ENCODE results near the gene SMAD4.

The SMAD4 gene

DNA sequence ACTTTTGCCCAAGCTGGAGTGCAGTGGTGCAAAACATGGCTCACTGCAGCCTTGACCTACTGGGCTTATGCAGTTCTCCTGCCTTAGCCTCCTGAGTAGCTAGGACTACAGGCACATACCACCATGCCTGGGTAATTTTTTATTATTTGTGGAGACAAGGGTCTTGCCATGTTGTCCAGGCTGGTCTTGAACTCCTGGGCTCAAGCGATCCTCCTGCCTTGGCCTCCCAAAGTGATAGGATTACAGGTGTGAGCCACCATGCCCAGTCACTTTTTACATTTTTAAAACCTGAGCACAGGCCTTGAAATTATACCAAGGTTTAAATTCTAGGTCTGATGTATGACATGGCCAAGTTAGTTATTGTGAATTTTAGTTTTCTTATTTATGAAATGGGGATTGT is 18.2 kb downstream of the SMAD4 start:
- no peak overlapping the region for H3K4me3 ChIP-seq (ENCODE audit: low read depth, low read length)
- TF ChIP-seq, protein P1, sequence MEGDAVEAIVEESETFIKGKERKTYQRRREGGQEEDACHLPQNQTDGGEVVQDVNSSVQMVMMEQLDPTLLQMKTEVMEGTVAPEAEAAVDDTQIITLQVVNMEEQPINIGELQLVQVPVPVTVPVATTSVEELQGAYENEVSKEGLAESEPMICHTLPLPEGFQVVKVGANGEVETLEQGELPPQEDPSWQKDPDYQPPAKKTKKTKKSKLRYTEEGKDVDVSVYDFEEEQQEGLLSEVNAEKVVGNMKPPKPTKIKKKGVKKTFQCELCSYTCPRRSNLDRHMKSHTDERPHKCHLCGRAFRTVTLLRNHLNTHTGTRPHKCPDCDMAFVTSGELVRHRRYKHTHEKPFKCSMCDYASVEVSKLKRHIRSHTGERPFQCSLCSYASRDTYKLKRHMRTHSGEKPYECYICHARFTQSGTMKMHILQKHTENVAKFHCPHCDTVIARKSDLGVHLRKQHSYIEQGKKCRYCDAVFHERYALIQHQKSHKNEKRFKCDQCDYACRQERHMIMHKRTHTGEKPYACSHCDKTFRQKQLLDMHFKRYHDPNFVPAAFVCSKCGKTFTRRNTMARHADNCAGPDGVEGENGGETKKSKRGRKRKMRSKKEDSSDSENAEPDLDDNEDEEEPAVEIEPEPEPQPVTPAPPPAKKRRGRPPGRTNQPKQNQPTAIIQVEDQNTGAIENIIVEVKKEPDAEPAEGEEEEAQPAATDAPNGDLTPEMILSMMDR (IDR thresholded peaks at IDR 0.05; ENCODE audit: low read depth, low read length): no peak
- DNase-seq (ENCODE audit: low read depth, low spot score): no peak
- in situ Hi-C loops (cut with HindIII; ENCODE audit: low sequenced_read_pairs): no loop called here

- no peak for DNase-seq (ENCODE audit: low read depth, low spot score)
- H3K4me3 ChIP-seq (ENCODE audit: low read depth, low read length): no peak overlapping the region
- TF ChIP-seq, protein P1 (IDR thresholded peaks at IDR 0.05; ENCODE audit: low read depth, low read length): no peak
- in situ Hi-C loops (cut with HindIII; ENCODE audit: low sequenced_read_pairs): no loop called here
Observed at GRCh38 chr18:51049137-51049536, 19.1 kb downstream of the SMAD4 start.

GRCh38 chr18:51051105-51051712 is 21.2 kb downstream of the SMAD4 start:
- in situ Hi-C loops (cut with HindIII; ENCODE audit: low sequenced_read_pairs): no loop called here
- no peak overlapping the region for H3K4me3 ChIP-seq (ENCODE audit: low read depth, low read length)
- TF ChIP-seq, protein P1 (IDR thresholded peaks at IDR 0.05; ENCODE audit: low read depth, low read length): peak; percentile 85
- peak; percentile 57 for DNase-seq (ENCODE audit: low read depth, low spot score)

DNA sequence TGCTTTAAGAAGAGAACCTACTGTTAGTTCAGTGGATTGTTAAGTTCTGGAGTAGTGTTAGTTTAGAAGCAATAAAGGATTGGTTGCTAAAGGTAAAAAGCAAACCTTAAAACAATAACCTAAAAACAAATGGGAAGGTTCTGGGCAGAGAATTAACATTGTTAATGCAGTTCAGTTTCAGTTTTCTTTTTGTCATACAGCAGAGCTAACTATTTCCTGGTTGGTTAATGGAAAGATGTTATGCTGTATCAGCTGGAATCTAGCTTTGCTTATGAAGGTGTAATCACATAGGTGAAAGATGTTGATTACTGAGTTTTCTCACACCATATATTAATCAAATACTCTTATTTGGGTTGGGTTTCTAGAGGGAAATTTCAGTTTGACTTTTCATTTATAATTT is 23.8 kb downstream of the SMAD4 start:
- TF ChIP-seq, protein P1 (IDR thresholded peaks at IDR 0.05; ENCODE audit: low read depth, low read length): no peak
- no peak overlapping the region for H3K4me3 ChIP-seq (ENCODE audit: low read depth, low read length)
- in situ Hi-C loops (cut with HindIII; ENCODE audit: low sequenced_read_pairs): no loop called here
- DNase-seq (ENCODE audit: low read depth, low spot score): no peak

DNA sequence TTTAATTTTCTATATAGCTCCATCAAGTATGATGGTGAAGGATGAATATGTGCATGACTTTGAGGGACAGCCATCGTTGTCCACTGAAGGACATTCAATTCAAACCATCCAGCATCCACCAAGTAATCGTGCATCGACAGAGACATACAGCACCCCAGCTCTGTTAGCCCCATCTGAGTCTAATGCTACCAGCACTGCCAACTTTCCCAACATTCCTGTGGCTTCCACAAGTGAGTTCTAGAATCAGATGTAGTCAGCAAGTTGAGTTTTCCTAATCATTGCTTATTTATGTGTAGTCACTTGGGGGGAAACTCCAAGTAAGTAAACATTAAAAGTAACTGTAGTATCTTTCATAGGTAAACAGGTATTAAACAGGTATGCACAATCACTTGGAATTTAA is 24.8 kb downstream of the SMAD4 start:
- peak; percentile 26 for DNase-seq (ENCODE audit: low read depth, low spot score)
- in situ Hi-C loops (cut with HindIII; ENCODE audit: low sequenced_read_pairs): no loop called here
- no peak overlapping the region for H3K4me3 ChIP-seq (ENCODE audit: low read depth, low read length)
- TF ChIP-seq, protein P1 (IDR thresholded peaks at IDR 0.05; ENCODE audit: low read depth, low read length): no peak

DNA sequence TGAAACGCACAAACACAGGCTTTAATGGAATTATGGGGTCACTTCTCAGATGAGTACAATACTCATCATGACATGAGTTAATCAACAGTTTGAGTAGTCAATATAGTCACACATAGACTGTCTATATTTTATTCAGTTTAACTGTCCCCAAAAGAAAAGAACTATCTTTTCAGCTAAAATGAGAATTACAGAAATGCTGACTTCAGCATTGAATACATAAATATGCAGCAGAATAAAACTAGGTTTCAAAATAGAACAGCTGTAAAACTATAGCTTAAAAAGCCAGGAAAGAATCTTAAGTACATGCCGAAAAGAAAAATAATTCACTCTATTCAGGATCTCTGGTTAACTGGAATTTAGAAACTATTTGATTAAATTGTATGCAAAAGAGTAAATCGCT is 30.0 kb downstream of the SMAD4 start:
- TF ChIP-seq, protein P1 (IDR thresholded peaks at IDR 0.05; ENCODE audit: low read depth, low read length): no peak
- in situ Hi-C loops (cut with HindIII; ENCODE audit: low sequenced_read_pairs): no loop called here
- no peak for DNase-seq (ENCODE audit: low read depth, low spot score)
- no peak overlapping the region for H3K4me3 ChIP-seq (ENCODE audit: low read depth, low read length)

Data from astrocyte of the spinal cord (primary cell).